OCI-LY7 (cell line): Measurements from ENCODE around the gene LRP10. TPM values are rescaled to one million over a fixed set of nuclear protein-coding genes. Genes with fewer than 3 reads are reported as not detected.
A peak's percentile ranks its signal among the peaks of the same experiment; 100 is the strongest.

Source experiments
- BruUV-seq: library from RNA; stranded (reverse); fragments of 400-500 nt; replicated peaks from 2 replicates; lab custom pipeline; 2021; lab: Mats Ljungman, UMichigan
- CTCF ChIA-PET: fragments of 300-600 bp; sonication (Branson Sonifier 250); formaldehyde crosslinking; loops from one replicate; lab custom pipeline; 2022; ENCODE audit warnings: antibody characterized with exemption; ENCODE audit not compliant: unreplicated experiment; lab: Charles Lee
- POLR2A ChIA-PET: fragments of 300-600 bp; sonication (Branson Sonifier 250); formaldehyde crosslinking; loops from one replicate; lab custom pipeline; 2022; ENCODE audit warnings: antibody characterized with exemption; lab: Charles Lee
- DNase-seq: peaks from one replicate; pipeline ENCODE4 v3.0.0-alpha.2; 2015; ENCODE audit warnings: low spot score
- H2AFZ ChIP-seq: fragments of 200-600 bp; sonication (generic), shearing (Covaris generic); 2 replicates; pipeline ENCODE4 v1.6.1; 2014; ENCODE audit warnings: mild to moderate bottlenecking, antibody characterized with exemption, low read length, moderate library complexity
- H3K27ac ChIP-seq: fragments of 200-600 bp; sonication (generic); 2 replicates; pipeline ENCODE4 v1.5.1; 2014; ENCODE audit warnings: mixed run types, low read depth, mild to moderate bottlenecking, moderate library complexity, low read length, inconsistent platforms; ENCODE audit not compliant: poor library complexity, severe bottlenecking
- H3K36me3 ChIP-seq: fragments of 200-600 bp; sonication (generic); 2 replicates; pipeline ENCODE4 v1.6.1; 2014; ENCODE audit warnings: mild to moderate bottlenecking, antibody characterized with exemption, low read length, moderate library complexity, mixed read lengths; ENCODE audit not compliant: insufficient read depth
- H3K4me1 ChIP-seq: fragments of 200-600 bp; sonication (generic); 2 replicates; pipeline ENCODE4 v1.5.1; 2014; ENCODE audit warnings: mild to moderate bottlenecking, low read length; ENCODE audit not compliant: insufficient read depth, poor library complexity, severe bottlenecking
- H3K4me2 ChIP-seq: fragments of 200-600 bp; sonication (generic); 2 replicates; pipeline ENCODE4 v1.6.1; 2014; ENCODE audit warnings: mild to moderate bottlenecking, low read length
- H3K4me3 ChIP-seq: fragments of 200-600 bp; sonication (generic); 2 replicates; pipeline ENCODE4 v1.5.1; 2014; ENCODE audit warnings: mild to moderate bottlenecking, low read depth, low read length; ENCODE audit not compliant: poor library complexity, severe bottlenecking
- H3K79me2 ChIP-seq: fragments of 200-600 bp; sonication (generic); 2 replicates; pipeline ENCODE4 v1.6.1; 2016; ENCODE audit warnings: low read depth, mild to moderate bottlenecking, low read length, moderate library complexity, mixed read lengths; ENCODE audit not compliant: insufficient read depth
- H3K9me2 ChIP-seq: fragments of 200-600 bp; sonication (generic); 2 replicates; pipeline ENCODE4 v1.6.1; 2016; ENCODE audit warnings: mild to moderate bottlenecking, low read length, mixed read lengths; ENCODE audit not compliant: insufficient read depth
- H3K9me3 ChIP-seq: fragments of 200-600 bp; sonication (generic); 2 replicates; pipeline ENCODE4 v1.6.1; 2014; ENCODE audit warnings: mild to moderate bottlenecking, mixed run types, low read length, mixed read lengths
- H4K20me1 ChIP-seq: fragments of 200-600 bp; sonication (generic); 2 replicates; pipeline ENCODE4 v1.6.1; 2014; ENCODE audit warnings: mild to moderate bottlenecking, antibody characterized with exemption, low read length, moderate library complexity, mixed read lengths; ENCODE audit not compliant: insufficient read depth
- EZH2phosphoT487 ChIP-seq: fragments of 200-600 bp; sonication (generic); IDR thresholded peaks from 2 replicates; pipeline ENCODE4 v1.6.1; 2018; ENCODE audit warnings: low read depth, borderline replicate concordance, mild to moderate bottlenecking, mixed run types, antibody characterized with exemption, low read length, moderate library complexity, mixed read lengths
- intact Hi-C: fragments of 100-400 bp; cut with micrococcal nuclease; formaldehyde crosslinking; loops from one replicate; pipeline ENCODE4 v1.10.0; 2022; ENCODE audit not compliant: unreplicated experiment
- total RNA-seq, 2 experiments: library from RNA; depleted of rRNA in 1 of 2; stranded (reverse); fragments of >200 nt in 1 of 2; shearing (Covaris generic) in 1 of 2; gene quantifications; 2 replicates each; pipeline ENCODE4 v1.2.3, GENCODE V29; 2014 to 2022
- TF ChIP-seq, protein P1 (sequence below): fragments of 200-600 bp; sonication (generic); conservative IDR thresholded peaks from 2 replicates; pipeline ENCODE4 v1.5.1; 2014; ENCODE audit warnings: mild to moderate bottlenecking, antibody characterized with exemption, low read length, moderate library complexity, mixed read lengths

The LRP10 gene
- total RNA-seq, 2 experiments from 2014 or later: 25.5 to 55.1 TPM

DNA sequence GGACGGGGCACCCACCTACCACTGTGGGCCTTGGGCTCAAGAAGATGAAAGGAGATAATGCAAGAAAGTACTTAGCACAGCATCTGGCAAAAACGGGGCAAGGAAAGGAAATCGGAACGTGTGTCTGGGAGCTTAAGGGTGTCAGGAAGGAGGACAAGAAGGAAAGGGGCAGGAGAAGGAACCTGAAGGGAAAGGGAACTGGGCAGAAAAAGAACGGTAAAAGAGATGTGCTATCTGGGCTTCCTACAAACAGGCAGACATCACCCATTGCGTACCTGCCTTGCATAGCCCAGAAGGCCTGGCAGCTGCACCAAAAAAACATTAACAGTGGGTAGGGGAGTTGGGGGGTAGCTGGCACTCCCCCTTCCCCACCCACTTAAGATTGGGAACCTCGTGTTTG lies 10.5 kb downstream of the LRP10 start:
- ChIA-PET POLR2A (interaction anchor here (0.6 to 7.6 kb wide), 5 partner anchors 8 to 36 kb away, joined by 3 to 65 read pairs (median 3); partner anchors contain the start of gene LRP10), CTCF (interaction anchor here (0.9 to 1.1 kb wide), 2 partner anchors 11 to 14 kb away, joined by 3 read pairs; no protein-coding TSS in a partner anchor)
- Histone ChIP-seq H4K20me1 (no peaks in the 10 kb centered on the region), H3K9me3 (no peaks in the 10 kb centered on the region), H3K9me2 (no peaks in the 10 kb centered on the region), H3K4me2 (peak overlapping the region; percentile 79), H2AFZ (no peak overlapping the region), H3K36me3 (peaks cover 28% of the 10 kb centered on the region), H3K27ac (peak overlapping the region; percentile 66), H3K4me1 (peaks cover 54% of the 10 kb centered on the region), H3K4me3 (no peak overlapping the region), H3K79me2 (no peaks in the 10 kb centered on the region)
- TF ChIP-seq, protein P1, sequence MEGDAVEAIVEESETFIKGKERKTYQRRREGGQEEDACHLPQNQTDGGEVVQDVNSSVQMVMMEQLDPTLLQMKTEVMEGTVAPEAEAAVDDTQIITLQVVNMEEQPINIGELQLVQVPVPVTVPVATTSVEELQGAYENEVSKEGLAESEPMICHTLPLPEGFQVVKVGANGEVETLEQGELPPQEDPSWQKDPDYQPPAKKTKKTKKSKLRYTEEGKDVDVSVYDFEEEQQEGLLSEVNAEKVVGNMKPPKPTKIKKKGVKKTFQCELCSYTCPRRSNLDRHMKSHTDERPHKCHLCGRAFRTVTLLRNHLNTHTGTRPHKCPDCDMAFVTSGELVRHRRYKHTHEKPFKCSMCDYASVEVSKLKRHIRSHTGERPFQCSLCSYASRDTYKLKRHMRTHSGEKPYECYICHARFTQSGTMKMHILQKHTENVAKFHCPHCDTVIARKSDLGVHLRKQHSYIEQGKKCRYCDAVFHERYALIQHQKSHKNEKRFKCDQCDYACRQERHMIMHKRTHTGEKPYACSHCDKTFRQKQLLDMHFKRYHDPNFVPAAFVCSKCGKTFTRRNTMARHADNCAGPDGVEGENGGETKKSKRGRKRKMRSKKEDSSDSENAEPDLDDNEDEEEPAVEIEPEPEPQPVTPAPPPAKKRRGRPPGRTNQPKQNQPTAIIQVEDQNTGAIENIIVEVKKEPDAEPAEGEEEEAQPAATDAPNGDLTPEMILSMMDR: no peak
- no peak for TF ChIP-seq EZH2phosphoT487
- no TSS peak for BruUV-seq
- intact Hi-C loops: no loop called here
- no peak for DNase-seq

DNA sequence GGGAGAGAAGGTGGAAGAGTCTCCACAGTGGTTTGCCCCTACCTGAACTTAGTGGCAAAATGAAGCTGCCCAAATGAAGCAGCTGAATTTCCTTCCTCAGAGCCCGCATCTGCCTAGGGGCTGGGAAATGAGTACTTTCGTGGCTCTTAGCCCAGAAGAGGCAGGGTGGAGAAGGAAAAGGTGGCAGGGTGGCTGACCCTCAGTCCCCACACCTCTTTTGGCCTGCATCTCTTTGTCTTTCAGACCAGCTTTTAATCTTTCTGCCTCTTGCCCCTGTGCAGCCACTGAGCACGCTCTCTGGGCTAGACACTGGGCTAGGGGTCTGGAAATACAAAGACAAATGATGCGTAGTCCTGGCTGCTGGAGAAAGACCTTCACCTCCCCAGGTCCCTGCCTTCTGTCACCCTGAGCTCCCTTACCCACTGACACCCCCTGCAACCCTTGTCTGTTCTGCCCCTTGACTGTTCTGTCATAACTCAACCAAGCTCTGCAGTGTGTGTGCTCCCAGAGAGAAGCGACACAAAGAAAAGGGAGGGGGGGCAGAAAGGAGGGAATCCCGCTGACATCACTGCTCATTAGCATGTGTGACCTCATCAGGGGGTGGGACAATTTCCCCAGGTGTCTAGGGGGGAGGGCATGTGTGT lies 11.1 kb downstream of the LRP10 start:
- peak overlapping the region; percentile 66 for H3K27ac ChIP-seq
- H3K79me2 ChIP-seq: no peaks in the 10 kb centered on the region
- DNase-seq: peak; percentile 76
- ChIA-PET POLR2A (interaction anchor here (0.5 to 7.6 kb wide), 7 partner anchors 10 to 35 kb away, joined by 3 to 65 read pairs (median 4); partner anchors contain the start of gene LRP10), CTCF (interaction anchor here (0.9 to 1.1 kb wide), 2 partner anchors 11 to 14 kb away, joined by 3 read pairs; no protein-coding TSS in a partner anchor)
- no peaks in the 10 kb centered on the region for H3K9me3 ChIP-seq
- H2AFZ ChIP-seq: no peak overlapping the region
- TF ChIP-seq, protein P1: no peak
- TF ChIP-seq EZH2phosphoT487: no peak
- BruUV-seq: no TSS peak
- H3K4me3 ChIP-seq: peak overlapping the region; percentile 24
- peak overlapping the region; percentile 79 for H3K4me2 ChIP-seq
- H3K4me1 ChIP-seq: peaks cover 57% of the 10 kb centered on the region
- intact Hi-C loops: no loop called here
- no peaks in the 10 kb centered on the region for H4K20me1 ChIP-seq
- H3K36me3 ChIP-seq: peaks cover 23% of the 10 kb centered on the region
- no peaks in the 10 kb centered on the region for H3K9me2 ChIP-seq
